GM19328 (cell line): Measurements from ENCODE around the gene EPHA8.

Source experiments
- ATAC-seq: cut with Tn5 transposase; IDR thresholded peaks from one replicate; pipeline ENCODE4 v1.9.1; 2021; ENCODE audit warnings: mild to moderate bottlenecking, moderate library complexity; ENCODE audit not compliant: unreplicated experiment

Gene EPHA8

DNA sequence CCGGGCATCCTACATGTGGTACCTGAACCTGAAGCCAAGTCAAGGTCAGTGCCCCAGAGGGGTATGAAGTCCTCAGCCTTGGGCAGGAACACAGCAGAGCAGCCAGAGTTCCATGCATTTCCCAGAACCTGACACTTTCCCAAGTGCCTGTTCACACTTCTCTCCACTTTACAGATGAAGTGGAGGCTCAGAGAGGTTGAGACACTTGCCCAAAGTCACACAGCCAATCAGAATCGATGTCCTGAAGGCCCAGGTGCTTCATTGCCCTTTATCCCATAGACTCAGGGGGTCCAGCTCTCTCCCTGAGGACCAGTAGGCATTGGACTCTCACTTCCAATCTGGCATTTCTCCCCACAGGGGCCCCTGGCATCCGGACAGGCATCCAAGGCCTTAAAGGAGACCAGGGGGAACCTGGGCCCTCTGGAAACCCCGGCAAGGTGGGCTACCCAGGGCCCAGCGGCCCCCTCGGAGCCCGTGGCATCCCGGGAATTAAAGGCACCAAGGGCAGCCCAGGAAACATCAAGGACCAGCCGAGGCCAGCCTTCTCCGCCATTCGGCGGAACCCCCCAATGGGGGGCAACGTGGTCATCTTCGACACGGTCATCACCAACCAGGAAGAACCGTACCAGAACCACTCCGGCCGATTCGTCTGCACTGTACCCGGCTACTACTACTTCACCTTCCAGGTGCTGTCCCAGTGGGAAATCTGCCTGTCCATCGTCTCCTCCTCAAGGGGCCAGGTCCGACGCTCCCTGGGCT, 75.4 kb downstream of the EPHA8 start:
- ATAC-seq, result no peak

- no peak for ATAC-seq
Observed at GRCh38 chr1:22639286-22639685, 76.0 kb downstream of the EPHA8 start.

DNA sequence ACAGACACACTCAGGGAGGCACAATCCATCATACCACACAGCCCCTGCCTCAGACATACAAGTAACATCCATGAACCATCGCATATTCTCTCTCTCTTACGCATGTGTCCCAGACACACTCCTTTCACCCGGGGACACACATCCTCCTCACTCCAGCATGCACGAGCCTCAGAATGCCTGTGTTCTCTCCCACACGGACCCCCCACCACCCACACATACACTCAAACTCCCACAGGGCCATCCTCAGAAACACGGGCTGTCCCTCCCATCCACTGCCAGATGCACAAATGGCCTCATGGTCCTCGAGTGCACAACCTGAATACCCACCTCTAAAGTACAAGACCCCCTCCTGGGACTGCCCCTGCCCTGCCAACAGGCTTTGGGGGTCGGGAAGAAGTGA, 78.0 kb downstream of the EPHA8 start:
- no peak for ATAC-seq

- ATAC-seq, result no peak
Observed at GRCh38 chr1:22641906-22642636, 78.8 kb downstream of the EPHA8 start.

DNA sequence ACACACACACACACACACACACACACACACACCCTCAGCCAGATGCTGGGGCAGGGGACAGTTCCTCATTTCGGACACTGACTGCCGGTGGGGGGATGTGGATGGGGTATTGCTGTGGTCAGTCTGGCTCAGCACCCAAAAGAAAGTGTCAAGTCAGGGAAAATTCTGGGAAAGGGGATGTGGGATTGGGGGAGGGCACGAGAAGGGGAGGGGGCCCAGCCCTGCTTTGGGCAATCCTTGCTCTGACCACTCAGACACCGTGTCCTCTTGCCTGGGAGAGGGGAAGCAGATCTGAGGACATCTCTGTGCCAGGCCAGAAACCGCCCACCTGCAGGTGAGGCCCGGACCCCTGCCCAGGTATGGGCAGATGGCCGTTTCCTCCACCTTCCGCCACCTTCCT, 80.1 kb downstream of the EPHA8 start, which contains the start of gene C1QC:
Gene C1QC (plus strand): TSS at position 253 of the 400 bp plus-strand sequence. CDS start 391 bp downstream, outside the sequence.
- ATAC-seq, result no peak

DNA sequence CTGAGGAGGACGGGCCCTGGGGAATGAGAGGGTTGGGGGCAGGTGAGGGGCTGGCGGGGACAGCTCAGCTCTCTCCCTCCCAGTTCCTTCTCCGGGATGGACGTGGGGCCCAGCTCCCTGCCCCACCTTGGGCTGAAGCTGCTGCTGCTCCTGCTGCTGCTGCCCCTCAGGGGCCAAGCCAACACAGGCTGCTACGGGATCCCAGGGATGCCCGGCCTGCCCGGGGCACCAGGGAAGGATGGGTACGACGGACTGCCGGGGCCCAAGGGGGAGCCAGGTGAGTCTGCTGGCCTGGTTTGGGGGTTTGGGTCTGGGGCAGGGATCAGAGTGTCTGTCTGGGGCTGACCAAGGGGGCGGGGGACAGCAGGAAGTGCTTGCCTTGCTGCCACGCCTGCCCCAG, 80.6 kb downstream of the EPHA8 start:
- ATAC-seq, result no peak

DNA sequence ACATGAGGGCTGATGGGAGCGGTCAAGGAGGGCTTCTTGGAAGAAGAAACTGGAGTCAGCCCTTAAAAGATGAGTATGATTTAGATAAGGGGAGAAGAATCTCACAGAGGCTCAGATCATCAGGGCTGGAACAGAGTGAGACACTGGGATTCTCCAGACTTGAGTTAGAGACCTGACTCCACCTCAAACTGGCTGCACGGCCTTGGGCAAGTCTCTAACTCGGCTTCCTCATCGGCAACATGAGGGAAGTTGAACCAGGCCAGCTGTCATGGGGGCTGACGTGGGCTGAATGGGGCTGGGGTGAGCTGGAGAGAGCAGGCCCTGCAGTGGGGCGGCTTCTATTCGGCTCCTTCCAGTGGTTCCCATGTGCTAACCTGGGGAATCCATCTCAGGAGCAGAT, 82.6 kb downstream of the EPHA8 start:
- no peak for ATAC-seq

- ATAC-seq, result no peak
Observed at GRCh38 chr1:22646384-22646783, 83.1 kb downstream of the EPHA8 start.

- no peak for ATAC-seq
Observed at GRCh38 chr1:22650089-22650693, 86.9 kb downstream of the EPHA8 start.

DNA sequence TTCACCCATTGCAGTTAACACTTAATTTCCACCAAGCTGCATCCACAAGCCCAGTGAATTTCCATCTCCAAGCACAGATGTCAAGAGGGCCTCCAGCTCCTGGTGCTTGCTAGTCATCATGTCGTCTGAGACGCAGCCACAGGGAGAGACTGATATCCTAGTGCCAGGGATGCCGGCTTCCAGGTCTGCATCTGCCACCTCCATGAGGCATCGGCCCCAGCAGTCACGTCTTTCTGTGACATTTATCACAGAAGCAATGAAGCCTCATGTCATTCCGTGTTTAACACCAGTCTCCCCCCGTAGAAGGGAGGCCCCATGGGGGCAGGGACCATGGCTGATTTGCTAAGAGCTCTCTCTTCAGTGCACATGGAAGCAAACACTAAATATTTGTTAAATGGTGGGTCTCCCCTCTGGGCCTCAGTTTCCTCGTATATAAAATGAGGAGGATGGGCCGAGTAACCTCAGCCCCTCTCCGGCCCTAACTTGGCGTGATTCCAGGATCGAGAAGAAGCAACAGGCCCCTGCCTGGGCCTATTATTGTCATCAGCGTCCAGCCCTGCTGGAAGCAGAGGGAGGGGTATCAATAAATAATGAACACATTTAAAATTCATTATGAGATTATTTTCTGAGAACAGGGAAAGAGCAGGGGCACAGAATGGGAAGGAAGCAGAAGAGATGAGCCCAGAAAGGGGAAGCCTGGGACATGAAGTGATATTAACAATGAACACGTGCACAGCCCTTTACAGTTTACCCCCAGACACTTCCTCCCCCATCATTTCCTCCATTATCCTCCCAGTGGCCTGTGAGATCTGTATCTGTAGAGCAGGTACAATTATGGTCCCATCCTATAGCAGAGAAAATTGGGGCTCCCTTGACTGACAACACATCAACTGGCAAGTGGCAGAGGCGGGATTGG, 88.9 kb downstream of the EPHA8 start:
- no peak for ATAC-seq

DNA sequence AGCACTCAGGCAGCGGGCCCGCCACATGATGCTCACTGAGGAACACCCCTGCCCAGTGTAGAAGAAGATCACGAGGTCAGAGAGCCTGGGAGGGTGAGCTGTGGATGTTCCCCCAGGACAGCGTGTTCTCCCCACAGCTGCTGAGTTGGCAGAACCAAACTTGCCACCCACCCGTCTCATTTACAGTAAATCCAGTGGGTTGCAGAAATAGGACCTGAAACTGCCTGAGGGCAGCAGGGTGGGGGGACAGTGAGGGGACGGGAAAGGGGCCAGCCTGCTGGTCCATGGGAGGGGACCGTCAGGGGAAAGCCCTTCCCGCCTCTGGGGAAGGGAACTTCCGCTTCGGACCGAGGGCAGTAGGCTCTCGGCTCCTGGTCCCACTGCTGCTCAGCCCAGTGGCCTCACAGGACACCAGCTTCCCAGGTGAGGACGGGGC, 89.6 kb downstream of the EPHA8 start, which contains the start of gene C1QB:
Gene C1QB (plus strand): TSS at position 356 of the 436 bp plus-strand sequence. CDS start 6,227 bp downstream, outside the sequence.
- ATAC-seq, result no peak
